Upper lobe of left lung (tissue), 6 donors: ENCODE results near the gene SFRP2. TPM values are rescaled to one million over a fixed set of nuclear protein-coding genes. Genes with fewer than 3 reads are reported as not detected.

Experiments
- ATAC-seq, 2 donors: fragments of 200-7000 bp; cut with Tn5 transposase; one replicate each; pipeline ENCODE4 v1.9.1; 2022; ENCODE audit warnings: mild to moderate bottlenecking in 2 of 2, moderate library complexity in 2 of 2; ENCODE audit not compliant: low FRiP score in 2 of 2
- DNase-seq, 2 donors: peaks; one replicate each; pipeline ENCODE4 v3.0.0-alpha.2; 2019 to 2020
- H3K27ac ChIP-seq, 4 donors: fragments of 200-600 bp; sonication (generic); one replicate each; pipeline ENCODE4 v1.5.1; 2016 to 2019
- H3K27me3 ChIP-seq, 4 donors: fragments of 200-600 bp; sonication (generic); one replicate each; pipeline ENCODE4 v1.5.1; 2017 to 2019
- H3K36me3 ChIP-seq, 4 donors: fragments of 200-600 bp; sonication (generic); one replicate each; pipeline ENCODE4 v1.5.1; 2016 to 2019
- H3K4me1 ChIP-seq, 4 donors: fragments of 200-600 bp; sonication (generic); one replicate each; pipeline ENCODE4 v1.5.1; 2018 to 2019
- H3K4me3 ChIP-seq, 4 donors: fragments of 200-600 bp; sonication (generic); one replicate each; pipeline ENCODE4 v1.5.1; 2017 to 2019; ENCODE audit warnings: mild to moderate bottlenecking in 2 of 4, moderate library complexity in 1 of 4
- H3K9me3 ChIP-seq, 4 donors: fragments of 200-600 bp; sonication (generic); one replicate each; pipeline ENCODE4 v1.5.1; 2018 to 2019
- EP300 ChIP-seq, 4 donors: sonication (generic); formaldehyde crosslinking; IDR thresholded peaks; one replicate each; pipeline ENCODE4 v1.5.1; 2017; ENCODE audit warnings: antibody characterized with exemption in 4 of 4, control low read depth in 2 of 4
- POLR2A ChIP-seq, 4 donors: fragments of 450-650 bp; IDR thresholded peaks; one replicate each; pipeline ENCODE4 v1.5.1; 2016 to 2017; ENCODE audit warnings: antibody characterized with exemption in 4 of 4, mild to moderate bottlenecking in 2 of 4
- POLR2AphosphoS5 ChIP-seq, 2 donors: sonication (generic); formaldehyde crosslinking; IDR thresholded peaks; one replicate each; pipeline ENCODE4 v1.5.1; 2017; ENCODE audit warnings: antibody characterized with exemption in 2 of 2
- WGBS, 2 donors: methylation state at CpG; one replicate each; pipeline ENCODE4 v1.1.5; 2017 to 2018; 5-methylcytosine and 5-hydroxymethylcytosine counted together
- total RNA-seq, 6 donors: library from RNA; depleted of rRNA in 4 of 6; stranded (reverse); fragments of >200 nt in 4 of 6; gene quantifications; one replicate each; pipeline versions ENCODE4 v1.1.0 to v1.2.1, GENCODE V29; 2016 to 2021
- TF ChIP-seq, protein P1 (sequence below), 6 experiments: fragments of 450-650 bp in 4 of 6; fragments of 200-600 bp in 2 of 6; sonication (generic) in 2 of 6; IDR thresholded peaks; one replicate each; pipeline ENCODE4 v1.5.1; 2016 to 2019; ENCODE audit warnings: antibody characterized with exemption in 6 of 6
- donor health status: DM: no; HTN: no; CAD: no; lungs with moderate emphysema.
- donor health status: DM: no; HTN: yes; CAD: no; lungs with severe emphysema.

The SFRP2 gene
- total RNA-seq, 6 donors from 2014 or later = 0.98 to 45.2 (median 3.2) TPM; not detected in 1

DNA sequence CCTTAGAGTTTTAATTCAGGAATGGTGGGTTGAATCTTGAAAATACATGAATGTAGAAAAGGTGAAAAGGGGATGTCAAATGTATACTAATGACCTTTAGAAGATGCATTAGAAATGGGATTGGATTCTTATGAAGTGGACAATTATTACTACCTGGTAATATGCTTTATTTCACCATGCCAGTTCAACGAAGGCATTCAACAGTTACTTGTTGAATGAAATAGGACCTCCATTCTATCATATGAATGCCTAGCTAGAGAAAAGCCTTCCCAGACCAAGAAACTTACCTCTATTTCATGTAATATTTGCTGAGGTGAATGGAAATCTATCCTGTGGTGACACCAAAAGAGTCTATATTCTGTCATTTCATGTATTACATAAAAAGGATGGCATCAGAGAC lies 34.6 kb upstream of the SFRP2 start:
- Histone ChIP-seq H3K4me1 (no peaks in the 10 kb centered on the region), H3K36me3 (no peaks in the 10 kb centered on the region), H3K27me3 (no peaks in the 10 kb centered on the region), H3K4me3 (no peak overlapping the region), H3K27ac (no peak overlapping the region), H3K9me3 (no peaks in the 10 kb centered on the region)
- TF ChIP-seq POLR2AphosphoS5 (IDR thresholded peaks at IDR 0.05) (no peak), EP300 (IDR thresholded peaks at IDR 0.05) (no peak)
- TF ChIP-seq, protein P1, sequence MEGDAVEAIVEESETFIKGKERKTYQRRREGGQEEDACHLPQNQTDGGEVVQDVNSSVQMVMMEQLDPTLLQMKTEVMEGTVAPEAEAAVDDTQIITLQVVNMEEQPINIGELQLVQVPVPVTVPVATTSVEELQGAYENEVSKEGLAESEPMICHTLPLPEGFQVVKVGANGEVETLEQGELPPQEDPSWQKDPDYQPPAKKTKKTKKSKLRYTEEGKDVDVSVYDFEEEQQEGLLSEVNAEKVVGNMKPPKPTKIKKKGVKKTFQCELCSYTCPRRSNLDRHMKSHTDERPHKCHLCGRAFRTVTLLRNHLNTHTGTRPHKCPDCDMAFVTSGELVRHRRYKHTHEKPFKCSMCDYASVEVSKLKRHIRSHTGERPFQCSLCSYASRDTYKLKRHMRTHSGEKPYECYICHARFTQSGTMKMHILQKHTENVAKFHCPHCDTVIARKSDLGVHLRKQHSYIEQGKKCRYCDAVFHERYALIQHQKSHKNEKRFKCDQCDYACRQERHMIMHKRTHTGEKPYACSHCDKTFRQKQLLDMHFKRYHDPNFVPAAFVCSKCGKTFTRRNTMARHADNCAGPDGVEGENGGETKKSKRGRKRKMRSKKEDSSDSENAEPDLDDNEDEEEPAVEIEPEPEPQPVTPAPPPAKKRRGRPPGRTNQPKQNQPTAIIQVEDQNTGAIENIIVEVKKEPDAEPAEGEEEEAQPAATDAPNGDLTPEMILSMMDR (IDR thresholded peaks at IDR 0.05) = no peak
- DNase-seq = no peak
- no peak for ATAC-seq
- 92 to 100% methylated on average over 1 of the region's 1 CpG for WGBS, 2 donors

DNA sequence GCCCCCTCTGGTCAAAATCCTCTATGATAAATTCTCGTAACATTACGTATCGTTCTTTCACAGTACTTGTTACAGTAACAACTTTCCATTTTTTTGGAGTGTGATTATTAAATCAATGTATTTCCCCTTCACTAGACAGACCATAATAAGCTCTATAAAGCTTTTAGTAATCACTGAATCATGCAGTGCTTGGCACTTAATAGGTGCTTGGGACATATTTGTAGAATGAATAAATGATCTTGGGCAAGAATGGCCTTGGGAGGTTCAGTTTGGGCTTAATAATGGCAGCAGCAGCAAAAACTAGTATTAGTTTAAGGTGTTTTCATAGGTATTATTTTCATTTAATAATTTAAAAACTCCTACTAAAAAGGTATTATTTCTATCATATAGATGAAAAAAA lies 33.4 kb upstream of the SFRP2 start:
- Histone ChIP-seq H3K4me3 (no peak overlapping the region), H3K36me3 (no peaks in the 10 kb centered on the region), H3K4me1 (no peaks in the 10 kb centered on the region), H3K27me3 (no peaks in the 10 kb centered on the region), H3K27ac (no peak overlapping the region), H3K9me3 (no peaks in the 10 kb centered on the region)
- 67 to 75% methylated on average over 3 of the region's 3 CpGs for WGBS, 2 donors
- TF ChIP-seq, protein P1 (IDR thresholded peaks at IDR 0.05) = no peak
- no peak for TF ChIP-seq POLR2A (IDR thresholded peaks at IDR 0.05)
- TF ChIP-seq EP300 (IDR thresholded peaks at IDR 0.05) = no peak
- TF ChIP-seq POLR2AphosphoS5 (IDR thresholded peaks at IDR 0.05) = no peak
- no peak for DNase-seq
- ATAC-seq = no peak

DNA sequence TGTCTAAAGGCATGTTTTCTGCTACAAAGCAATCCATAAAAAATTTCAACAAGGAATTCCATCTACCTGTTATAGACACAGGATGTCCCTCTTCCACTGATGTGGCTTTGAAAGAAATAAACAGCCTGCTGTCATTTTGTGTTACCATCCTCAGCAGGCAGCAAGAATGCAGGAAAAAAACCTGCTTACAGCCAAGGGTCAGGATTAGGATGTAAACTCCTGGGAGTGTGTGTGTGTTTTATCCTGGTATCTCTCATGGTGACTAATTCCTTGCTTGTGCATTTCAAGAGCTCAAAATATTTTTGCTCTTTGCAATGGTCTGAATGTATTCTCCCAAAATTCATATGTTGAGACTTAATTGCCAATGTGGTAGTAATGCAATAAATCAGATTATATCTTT lies 28.6 kb upstream of the SFRP2 start:
- TF ChIP-seq POLR2A (IDR thresholded peaks at IDR 0.05) (no peak), POLR2AphosphoS5 (IDR thresholded peaks at IDR 0.05) (no peak), EP300 (IDR thresholded peaks at IDR 0.05) (no peak)
- TF ChIP-seq, protein P1 (IDR thresholded peaks at IDR 0.05) = no peak
- ATAC-seq (no peak), DNase-seq (no peak)
- H3K4me3 ChIP-seq = no peak overlapping the region
- H3K27me3 ChIP-seq = no peaks in the 10 kb centered on the region
- H3K36me3 ChIP-seq = no peaks in the 10 kb centered on the region
- H3K4me1 ChIP-seq = no peaks in the 10 kb centered on the region
- H3K9me3 ChIP-seq = no peaks in the 10 kb centered on the region
- no peak overlapping the region for H3K27ac ChIP-seq

DNA sequence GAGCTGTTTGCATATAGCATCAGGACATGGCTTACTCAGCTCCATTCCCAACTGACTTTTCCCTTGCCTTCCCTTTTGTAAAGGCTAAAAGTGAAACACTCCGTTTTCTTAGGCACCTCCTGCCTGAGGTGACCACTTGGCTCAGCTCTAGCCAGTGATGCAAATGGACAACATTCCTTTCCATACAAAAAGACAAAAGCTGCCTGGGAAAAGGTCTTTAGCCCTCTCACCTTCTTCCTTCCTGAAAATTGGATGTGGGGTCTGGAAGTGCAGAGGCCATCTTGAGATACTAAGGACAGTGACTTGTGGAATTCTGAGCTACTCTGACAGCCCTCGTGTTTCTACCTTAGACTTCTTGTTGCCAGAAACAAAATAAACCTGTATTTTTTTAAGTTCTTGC lies 27.7 kb upstream of the SFRP2 start:
- TF ChIP-seq POLR2A (IDR thresholded peaks at IDR 0.05) = no peak
- TF ChIP-seq POLR2AphosphoS5 (IDR thresholded peaks at IDR 0.05) = no peak
- TF ChIP-seq EP300 (IDR thresholded peaks at IDR 0.05) = no peak
- TF ChIP-seq, protein P1 (IDR thresholded peaks at IDR 0.05) = no peak
- no peaks in the 10 kb centered on the region for H3K9me3 ChIP-seq
- DNase-seq (no peak), ATAC-seq (no peak)
- H3K27ac ChIP-seq = no peak overlapping the region
- no peaks in the 10 kb centered on the region for H3K27me3 ChIP-seq
- H3K4me3 ChIP-seq = no peak overlapping the region
- 32 to 59% methylated on average over 2 of the region's 2 CpGs for WGBS, 2 donors
- H3K36me3 ChIP-seq = no peaks in the 10 kb centered on the region
- no peaks in the 10 kb centered on the region for H3K4me1 ChIP-seq

DNA sequence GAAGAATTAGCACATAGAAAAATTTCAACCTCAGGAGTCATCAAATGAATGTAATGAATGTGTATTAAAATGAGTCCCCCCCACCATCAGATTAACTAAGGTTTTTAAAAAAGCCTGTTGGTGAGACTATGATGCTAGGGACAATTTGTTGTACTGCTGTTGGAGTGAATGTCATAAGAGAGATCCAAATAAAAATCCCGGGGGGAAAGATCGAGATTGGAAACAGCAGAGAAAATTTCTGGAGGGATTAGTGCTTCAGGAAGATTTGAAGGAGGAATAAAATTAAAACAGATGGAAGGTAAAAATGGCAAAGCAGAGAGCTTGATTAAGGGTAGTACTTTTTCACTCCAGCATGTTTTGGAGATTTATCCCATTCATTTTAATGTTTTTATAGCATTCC lies 25.9 kb upstream of the SFRP2 start:
- ATAC-seq = no peak
- TF ChIP-seq, protein P1 (IDR thresholded peaks at IDR 0.05) = no peak
- TF ChIP-seq POLR2AphosphoS5 (IDR thresholded peaks at IDR 0.05) (no peak), POLR2A (IDR thresholded peaks at IDR 0.05) (no peak), EP300 (IDR thresholded peaks at IDR 0.05) (no peak)
- DNase-seq = no peak
- no peaks in the 10 kb centered on the region for H3K9me3 ChIP-seq
- H3K36me3 ChIP-seq = no peaks in the 10 kb centered on the region
- 88 to 91% methylated on average over 2 of the region's 2 CpGs for WGBS, 2 donors
- H3K4me3 ChIP-seq = no peak overlapping the region
- no peak overlapping the region for H3K27ac ChIP-seq
- no peaks in the 10 kb centered on the region for H3K4me1 ChIP-seq
- H3K27me3 ChIP-seq = no peaks in the 10 kb centered on the region
